K562 (cell line): ENCODE measurements around the gene ARAP1. TPM values are rescaled to one million over a fixed set of nuclear protein-coding genes. Genes with fewer than 3 reads are reported as not detected.
A peak's percentile ranks its signal among the peaks of the same experiment; 100 is the strongest.

Experiments used
- ATF1 ChIP-seq, 2 experiments: fragments of 450-650 bp in 1 of 2; IDR thresholded peaks; 2 replicates each; pipeline ENCODE4 v1.6.1; 2016; ENCODE audit warnings: missing compliant biosample characterization in 1 of 2, missing genetic modification characterization in 1 of 2
- ATF2 ChIP-seq: sonication (generic); formaldehyde crosslinking; IDR thresholded peaks from 2 replicates; pipeline ENCODE4 v1.8.1; 2022; ENCODE audit warnings: missing genetic modification reagents
- CXXC5 ChIP-seq: fragments of 250-450 bp; sonication (Bioruptor Pico); IDR thresholded peaks from 2 replicates; pipeline ENCODE4 v1.8.0; 2022; ENCODE audit warnings: inconsistent platforms, mild to moderate bottlenecking, moderate library complexity
- EZH2 ChIP-seq: IDR thresholded peaks from 2 replicates; pipeline ENCODE4 v1.6.1; 2012; ENCODE audit warnings: low read depth, mild to moderate bottlenecking, inconsistent platforms, low read length, borderline replicate concordance
- FOSL1 ChIP-seq: fragments of 200-800 bp; sonication (Bioruptor generic); conservative IDR thresholded peaks from 2 replicates; pipeline ENCODE4 v1.6.1; 2016; ENCODE audit warnings: missing genetic modification characterization, missing compliant biosample characterization
- FOXJ3 ChIP-seq: sonication (generic); formaldehyde crosslinking; IDR thresholded peaks from 2 replicates; pipeline ENCODE4 v1.4.0; 2020; ENCODE audit warnings: mild to moderate bottlenecking, missing genetic modification reagents
- HBP1 ChIP-seq: fragments of 450-650 bp; formaldehyde crosslinking; IDR thresholded peaks from 2 replicates; pipeline ENCODE4 v1.4.0; 2022; ENCODE audit warnings: missing genetic modification characterization
- HDAC1 ChIP-seq, 2 experiments: fragments of 450-650 bp; IDR thresholded peaks; 2 replicates each; pipeline ENCODE4 v1.6.1; 2016 to 2017; ENCODE audit warnings: inconsistent platforms in 1 of 2, mild to moderate bottlenecking in 1 of 2, moderate library complexity in 1 of 2
- HEY1 ChIP-seq: fragments of 250-450 bp; sonication (Bioruptor Pico); IDR thresholded peaks from 2 replicates; pipeline ENCODE4 v1.5.0; 2020; ENCODE audit warnings: mild to moderate bottlenecking, moderate library complexity, borderline replicate concordance
- IRF1 ChIP-seq: sonication (generic); formaldehyde crosslinking; IDR thresholded peaks from 2 replicates; pipeline ENCODE4 v1.8.0; 2022; ENCODE audit warnings: missing genetic modification reagents, mild to moderate bottlenecking, borderline replicate concordance
- IRF2 ChIP-seq: sonication (generic); formaldehyde crosslinking; IDR thresholded peaks from 2 replicates; pipeline ENCODE4 v1.8.1; 2022; ENCODE audit warnings: mild to moderate bottlenecking, missing genetic modification reagents
- LEF1 ChIP-seq: fragments of 450-650 bp; IDR thresholded peaks from 2 replicates; pipeline ENCODE4 v1.6.1; 2016; ENCODE audit warnings: mild to moderate bottlenecking
- MLX ChIP-seq, 2 experiments: fragments of 450-650 bp in 1 of 2; sonication (generic) in 1 of 2; formaldehyde crosslinking; conservative IDR thresholded peaks; 2 replicates each; pipeline versions ENCODE4 v1.4.0 to v1.8.1; 2020 to 2022; ENCODE audit warnings: mild to moderate bottlenecking in 1 of 2, missing genetic modification reagents in 1 of 2
- MYC ChIP-seq, 2 experiments: fragments of 250-450 bp in 1 of 2; sonication (Bioruptor Pico) in 1 of 2; IDR thresholded peaks; 2 replicates each; pipeline versions ENCODE4 v1.5.1 to v1.6.1; 2012 to 2021; ENCODE audit warnings: low read depth in 2 of 2, borderline replicate concordance in 1 of 2, improper control_type of control experiment in 1 of 2, low read length in 1 of 2, mild to moderate bottlenecking in 1 of 2, moderate library complexity in 1 of 2
- NBN ChIP-seq: fragments of 450-650 bp; IDR thresholded peaks from 2 replicates; pipeline ENCODE4 v1.6.1; 2016; ENCODE audit warnings: low read depth, mild to moderate bottlenecking
- NFRKB ChIP-seq: fragments of 450-650 bp; IDR thresholded peaks from 2 replicates; pipeline ENCODE4 v1.6.1; 2016; ENCODE audit warnings: low read depth
- OTX1 ChIP-seq: fragments of 450-650 bp; formaldehyde crosslinking; IDR thresholded peaks from 2 replicates; pipeline ENCODE4 v1.4.0; 2022; ENCODE audit warnings: mild to moderate bottlenecking
- SMARCC2 ChIP-seq: fragments of 450-650 bp; IDR thresholded peaks from 2 replicates; pipeline ENCODE4 v1.6.1; 2017; ENCODE audit warnings: antibody characterized with exemption, moderate library complexity, mild to moderate bottlenecking, low read depth
- SMARCE1 ChIP-seq: fragments of 450-650 bp; IDR thresholded peaks from 2 replicates; pipeline ENCODE4 v1.7.1; 2016; ENCODE audit warnings: mild to moderate bottlenecking
- ZBTB12 ChIP-seq: fragments of 250-450 bp; sonication (Bioruptor Pico); IDR thresholded peaks from 2 replicates; pipeline ENCODE4 v1.4.0; 2020
- ZFP30 ChIP-seq: fragments of 250-450 bp; sonication (Bioruptor Pico); IDR thresholded peaks from 2 replicates; pipeline ENCODE4 v1.8.0; 2022; ENCODE audit warnings: moderate library complexity, mild to moderate bottlenecking, inconsistent platforms, borderline replicate concordance
- ZNF76 ChIP-seq: fragments of 250-450 bp; sonication (Bioruptor Pico); IDR thresholded peaks from 2 replicates; pipeline ENCODE4 v1.4.0; 2020; ENCODE audit warnings: mild to moderate bottlenecking, moderate library complexity, borderline replicate concordance
- ZNF764 ChIP-seq: fragments of 250-450 bp; sonication (Bioruptor Pico); IDR thresholded peaks from 2 replicates; pipeline ENCODE4 v1.4.0; 2020; ENCODE audit warnings: low read depth, mild to moderate bottlenecking, moderate library complexity
- polyA plus RNA-seq, 8 experiments: library from polyadenylated mRNA; depleted of rRNA in 4 of 8; stranded (reverse) in 5 of 8; unstranded in 3 of 8; fragments of >200 nt; fragmentation: Nextera tagmentation in 2 of 8; fragmentation: Illumina TruSeq in 1 of 8; extraction: Ambion mirVana in 2 of 8; extraction: Trizol in 1 of 8; gene quantifications; 2 replicates each; pipeline versions ENCODE4 v1.2.1 to v1.2.3, GENCODE V29; 2011 to 2014; ENCODE audit warnings: inconsistent platforms in 1 of 8, missing spikeins in 1 of 8
- total RNA-seq, 7 experiments: library from RNA; depleted of rRNA in 6 of 7; stranded (reverse); fragments of >200 nt in 6 of 7; fragmentation: Illumina TruSeq in 2 of 7; extraction: Trizol in 2 of 7; gene quantifications; 2 replicates each; pipeline versions ENCODE4 v1.2.1 to v1.2.3, GENCODE V29; 2011 to 2021; ENCODE audit warnings: low replicate concordance in 1 of 7

ARAP1 gene
- total and polyA plus RNA-seq, 9 of the 15 experiments (the other 6 are each of a cell fraction or from before 2014, with no cell fraction given), result 0.23 to 67.0 (median 24.6) TPM

GRCh38 chr11:72722050-72722748 is 30.0 kb downstream of the ARAP1 start (continued):
- TF ChIP-seq FOSL1 (tag) (no peak), IRF1 (CRISPR knock-in tag) (no peak), NBN (no peak), ZNF764 (no peak), LEF1 (no peak), ZNF76 (CRISPR knock-in tag) (no peak), NFRKB (no peak), ZBTB12 (CRISPR knock-in tag) (peak; percentile 88), EZH2 (no peak), MLX (CRISPR knock-in tag; conservative IDR thresholded peaks at IDR 0.05) (no peak), OTX1 (CRISPR knock-in tag) (no peak), HBP1 (CRISPR knock-in tag) (0 out of 2 replicates have a peak, but pooled peaks have one; percentile 26), ATF1 (CRISPR knock-in tag; IDR thresholded peaks at IDR 0.05) (peak; percentile 48; the same call in 1 of the 2 replicates), ATF1 (tag; IDR thresholded peaks at IDR 0.05) (peak; percentile 97), IRF2 (CRISPR knock-in tag) (no peak), FOXJ3 (no peak), ATF2 (no peak), HDAC1 (IDR thresholded peaks at IDR 0.05) (peak in 1 of 2 experiments; percentile 80; a peak in 1 of 4 replicates), ZFP30 (CRISPR knock-in tag) (no peak), SMARCE1 (0 out of 2 replicates have a peak, but pooled peaks have one; percentile 20), MYC (IDR thresholded peaks at IDR 0.05; ENCODE audit: low read depth, low read length) (peak; percentile 32; the same call in 1 of the 2 replicates), MYC (CRISPR knock-in tag; IDR thresholded peaks at IDR 0.05; ENCODE audit: borderline replicate concordance, low read depth) (no peak), HEY1 (CRISPR knock-in tag) (no peak), CXXC5 (CRISPR knock-in tag) (no peak), SMARCC2 (no peak)
